Right kidney (tissue), 9 donors: Measurements from ENCODE around the gene COMMD3.
"Not testable (repeated sequence)": the region's sequence is repeated elsewhere in the genome, so short reads cannot be mapped to it uniquely, and the experiment has no call there.

Experiments used
- DNase-seq: peaks from one replicate; pipeline ENCODE4 v3.0.0-alpha.2; 2016
- long read RNA-seq, 8 donors: transcript quantifications; one replicate each; lab custom pipeline, GENCODE V29; 2026

COMMD3 gene
- long read RNA-seq, donor 1, transcript COMMD3-206 (4 exons, 1,344 nt): minor isoform, 8 of 88 reads
- long read RNA-seq, donor 1, transcript COMMD3-205 (5 exons, 1,407 nt): minor isoform, 5 of 88 reads
- long read RNA-seq, donor 1, transcript COMMD3-201 (8 exons, 1,342 nt): major isoform, 60 of 88 reads
- long read RNA-seq, donor 1, partial matches to known transcripts: 5 of 88 reads
- long read RNA-seq, donor 1, other reads (novel, unspliced or antisense): 6 of 88 reads
- long read RNA-seq, donor 2, transcript COMMD3-201 (8 exons, 1,342 nt): major isoform, 49 of 53 reads
- long read RNA-seq, donor 2, partial matches to known transcripts: 0 of 53 reads
- long read RNA-seq, donor 2, other reads (novel, unspliced or antisense): 0 of 53 reads
- long read RNA-seq, donor 3, transcript COMMD3-201 (8 exons, 1,342 nt): major isoform, 21 of 28 reads
- long read RNA-seq, donor 3, partial matches to known transcripts: 0 of 28 reads
- long read RNA-seq, donor 3, other reads (novel, unspliced or antisense): 0 of 28 reads
- long read RNA-seq, donor 4, transcript COMMD3-201 (8 exons, 1,342 nt): major isoform, 29 of 37 reads
- long read RNA-seq, donor 4, partial matches to known transcripts: 0 of 37 reads
- long read RNA-seq, donor 4, other reads (novel, unspliced or antisense): 0 of 37 reads
- long read RNA-seq, donor 5, transcript COMMD3-201 (8 exons, 1,342 nt): major isoform, 42 of 50 reads
- long read RNA-seq, donor 5, partial matches to known transcripts: 0 of 50 reads
- long read RNA-seq, donor 5, other reads (novel, unspliced or antisense): 0 of 50 reads
- long read RNA-seq, donor 6, transcript COMMD3-201 (8 exons, 1,342 nt): major isoform, 39 of 44 reads
- long read RNA-seq, donor 6, partial matches to known transcripts: 0 of 44 reads
- long read RNA-seq, donor 6, other reads (novel, unspliced or antisense): 0 of 44 reads
- long read RNA-seq, donor 7, transcript COMMD3-201 (8 exons, 1,342 nt): major isoform, 45 of 56 reads
- long read RNA-seq, donor 7, partial matches to known transcripts: 0 of 56 reads
- long read RNA-seq, donor 7, other reads (novel, unspliced or antisense): 5 of 56 reads
- long read RNA-seq, donor 8, transcript COMMD3-201 (8 exons, 1,342 nt): major isoform, 36 of 41 reads
- long read RNA-seq, donor 8, partial matches to known transcripts: 0 of 41 reads
- long read RNA-seq, donor 8, other reads (novel, unspliced or antisense): 0 of 41 reads

DNA sequence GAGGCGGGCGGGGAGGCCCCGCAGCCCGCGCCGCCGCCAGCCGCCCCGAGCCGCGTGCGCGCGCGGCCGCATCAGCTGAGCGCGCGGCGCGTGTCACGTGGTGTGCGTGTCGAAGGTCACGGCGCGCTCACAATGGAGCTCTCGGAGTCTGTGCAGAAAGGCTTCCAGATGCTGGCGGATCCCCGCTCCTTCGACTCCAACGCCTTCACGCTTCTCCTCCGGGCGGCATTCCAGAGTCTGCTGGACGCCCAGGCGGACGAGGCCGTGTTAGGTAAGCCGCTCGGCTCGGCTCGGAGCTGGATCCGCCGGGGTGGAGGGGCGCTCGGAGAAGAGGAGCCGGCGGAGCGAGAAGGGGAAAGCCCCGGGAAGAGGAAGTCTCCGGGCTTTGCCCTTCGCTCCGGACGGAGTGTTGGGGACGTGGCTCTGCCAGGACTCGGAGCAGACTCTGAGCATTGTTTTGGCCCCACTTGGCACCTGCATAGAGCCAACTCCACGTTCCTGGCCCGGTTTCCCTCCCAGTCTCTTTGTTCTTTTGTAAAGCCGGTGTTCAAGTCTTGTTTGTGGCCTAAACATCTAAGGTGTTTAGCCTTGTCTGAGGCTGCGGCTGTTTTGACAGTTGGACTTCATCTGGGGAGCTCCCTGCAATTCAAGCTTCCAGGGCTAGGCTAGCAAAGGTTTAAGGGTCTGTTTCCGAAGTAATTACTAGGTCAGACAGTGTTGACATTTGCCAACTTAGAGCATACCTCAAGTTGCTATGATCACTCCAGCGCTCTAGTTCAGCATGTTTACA lies at the start of gene COMMD3:
TSS of gene COMMD3 (plus strand) at position 103 of the 790 bp plus-strand sequence. CDS start at position 133, 30 bp downstream.
- DNase-seq: peak; percentile 99

DNA sequence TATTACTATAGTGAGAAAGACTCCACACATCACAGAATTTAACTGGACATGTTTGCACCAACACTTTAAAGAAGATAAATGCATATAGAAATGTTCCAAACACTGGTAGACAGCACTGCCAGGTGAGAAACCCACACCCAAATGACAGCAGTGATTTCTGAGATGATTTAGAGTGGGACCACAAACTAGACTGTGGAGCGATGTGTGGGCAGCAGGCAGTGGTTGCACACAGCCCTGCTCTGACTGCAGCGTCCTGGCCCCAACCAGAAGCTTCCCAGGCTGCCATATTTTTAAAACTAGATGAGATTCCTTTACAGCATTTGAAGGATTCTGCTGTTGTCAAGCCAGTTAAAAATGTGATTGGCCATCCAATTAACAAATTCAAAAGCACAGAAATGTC lies 47.7 kb upstream of the COMMD3 start:
- DNase-seq: no peak

GRCh38 chr10:22271786-22272185 lies 44.4 kb upstream of the COMMD3 start:
- no peak for DNase-seq

GRCh38 chr10:22278441-22278782 lies 37.8 kb upstream of the COMMD3 start:
- DNase-seq: no peak

DNA sequence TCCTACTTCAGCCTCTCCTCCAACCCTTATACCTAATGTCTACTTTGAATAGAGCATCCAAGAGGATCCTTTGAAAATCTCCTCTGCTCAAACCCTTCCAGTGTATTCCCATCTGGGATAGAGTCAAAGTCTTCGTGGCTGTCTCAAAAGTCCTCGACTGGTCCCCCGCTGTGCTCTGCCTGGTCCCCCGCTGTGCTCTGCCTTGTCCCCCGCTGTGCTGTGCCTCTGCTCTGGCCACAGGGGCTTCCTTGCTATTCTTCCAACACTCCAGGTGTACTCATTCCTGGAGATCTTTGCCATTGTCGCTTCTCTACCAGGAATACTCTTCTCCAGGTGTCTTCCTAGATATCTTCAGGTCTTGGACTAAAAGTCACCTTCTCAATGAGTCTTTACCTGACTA lies 36.1 kb upstream of the COMMD3 start:
- DNase-seq: no peak

DNA sequence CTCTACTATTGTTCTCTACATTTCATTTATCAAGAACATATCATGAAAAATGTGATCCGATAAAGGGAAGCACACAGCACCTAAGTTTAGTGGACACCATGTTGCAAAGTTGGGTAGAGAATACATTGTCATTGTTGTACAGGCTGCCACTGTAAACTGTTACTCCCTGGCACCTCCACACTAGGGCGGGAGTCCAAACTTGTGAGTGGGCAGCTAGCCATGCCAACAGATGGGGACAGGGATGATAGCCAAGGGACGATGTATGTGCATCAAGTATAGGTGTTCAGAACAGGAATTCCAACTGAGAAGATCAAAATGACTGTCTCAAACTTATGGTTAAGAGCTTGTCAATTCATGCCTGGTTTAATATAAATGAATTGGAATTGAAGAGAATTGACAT lies 31.1 kb upstream of the COMMD3 start:
- no peak for DNase-seq

- no peak for DNase-seq
Measured at GRCh38 chr10:22293747-22294404, 22.3 kb upstream of the COMMD3 start.

DNA sequence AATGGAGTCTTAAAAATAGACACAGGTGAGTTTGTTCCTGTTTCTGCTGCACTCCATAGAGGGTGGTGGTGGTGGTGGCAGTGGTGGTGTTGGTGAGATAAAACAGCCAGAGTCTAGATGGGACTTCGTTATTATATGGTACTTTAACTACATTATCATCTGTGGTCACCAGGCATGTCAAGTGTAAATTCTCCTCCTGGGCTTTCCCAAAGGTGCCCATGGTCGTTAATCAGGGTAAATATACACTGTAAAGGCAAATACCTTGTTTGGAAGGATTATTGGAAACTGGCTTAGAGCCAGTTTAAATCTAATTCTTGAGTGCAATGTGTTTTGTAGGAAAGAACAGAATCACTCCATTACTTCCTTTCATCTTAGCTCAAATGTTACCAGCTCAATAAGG lies 21.5 kb upstream of the COMMD3 start:
- no peak for DNase-seq

DNA sequence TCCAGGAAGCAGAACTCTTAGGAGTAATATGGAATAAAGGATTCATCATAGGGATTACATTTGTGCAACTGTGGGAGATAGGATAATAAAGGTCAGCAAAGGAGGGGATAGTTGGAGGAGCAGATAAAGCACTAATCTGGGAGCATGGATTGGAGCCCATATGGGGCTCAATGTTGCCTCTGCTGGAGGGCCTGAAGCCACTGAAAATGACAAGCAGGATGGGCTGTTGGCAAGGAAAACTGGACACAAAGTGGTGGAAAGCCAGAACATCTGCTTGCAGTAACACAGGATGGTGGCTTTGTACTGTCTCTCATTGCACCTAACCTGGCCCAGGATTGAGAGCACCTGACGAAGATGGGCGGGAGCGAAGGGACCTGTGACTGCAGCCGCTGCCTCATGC lies 15.0 kb upstream of the COMMD3 start:
- no peak for DNase-seq

DNA sequence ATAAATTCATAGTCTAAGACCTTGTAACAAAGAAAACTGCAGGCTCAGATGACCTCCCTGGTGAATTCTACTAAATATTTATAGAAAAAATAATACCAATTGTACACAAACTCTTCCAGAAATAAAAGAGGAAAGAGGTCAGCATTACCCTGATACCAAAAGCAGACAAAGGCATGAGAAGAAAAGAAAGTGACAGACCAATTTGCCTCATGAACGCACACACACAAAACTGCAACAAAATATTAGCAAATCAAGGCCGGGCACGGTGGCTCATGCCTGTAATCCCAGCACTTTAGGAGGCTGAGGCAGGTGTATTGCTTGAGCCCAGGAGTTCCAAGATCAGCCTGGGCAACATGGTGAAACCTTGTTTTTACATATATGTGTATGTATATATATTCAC lies 12.7 kb upstream of the COMMD3 start:
- DNase-seq: no peak

- no peak for DNase-seq
Measured at GRCh38 chr10:22305721-22306120, 10.5 kb upstream of the COMMD3 start.

DNA sequence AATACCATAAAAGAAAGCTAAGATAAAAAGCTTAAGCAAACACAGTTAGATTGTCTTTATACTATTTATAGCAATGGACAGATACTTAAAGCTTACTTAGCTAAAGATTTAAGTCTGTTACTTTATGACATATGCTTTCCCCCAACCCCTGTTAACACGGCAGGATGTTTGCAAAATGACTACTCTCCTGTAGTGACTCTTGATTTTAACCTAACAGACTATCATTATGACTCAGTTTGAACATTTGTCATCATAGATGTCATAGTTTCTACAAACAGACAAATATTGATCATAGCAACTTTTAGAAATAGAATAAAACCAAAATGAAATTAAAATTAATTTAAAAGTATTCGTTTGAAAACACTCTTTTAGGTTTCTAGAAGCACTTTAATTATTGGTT lies 7.8 kb upstream of the COMMD3 start:
- DNase-seq: no peak

- DNase-seq: no peak
Measured at GRCh38 chr10:22309180-22310000, 6.8 kb upstream of the COMMD3 start.

DNA sequence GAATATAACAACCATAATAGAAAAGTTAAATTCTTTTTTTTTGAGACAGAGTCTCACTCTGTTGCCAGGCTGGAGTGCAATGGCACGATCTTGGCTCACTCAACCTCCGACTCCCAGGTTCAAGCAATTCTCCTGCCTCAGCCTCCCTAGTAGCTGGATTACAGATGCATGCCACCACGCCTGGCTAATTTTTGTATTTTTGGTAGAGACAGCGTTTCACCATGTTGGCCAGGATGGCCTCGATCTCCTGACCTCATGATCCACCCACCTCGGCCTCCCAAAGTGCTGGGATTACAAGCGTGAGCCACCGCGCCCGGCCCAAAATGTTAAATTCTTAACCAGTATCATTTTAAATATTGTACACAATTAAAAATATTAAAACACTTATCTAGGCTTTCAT lies 6.2 kb upstream of the COMMD3 start:
- not testable (repeated sequence) for DNase-seq

DNA sequence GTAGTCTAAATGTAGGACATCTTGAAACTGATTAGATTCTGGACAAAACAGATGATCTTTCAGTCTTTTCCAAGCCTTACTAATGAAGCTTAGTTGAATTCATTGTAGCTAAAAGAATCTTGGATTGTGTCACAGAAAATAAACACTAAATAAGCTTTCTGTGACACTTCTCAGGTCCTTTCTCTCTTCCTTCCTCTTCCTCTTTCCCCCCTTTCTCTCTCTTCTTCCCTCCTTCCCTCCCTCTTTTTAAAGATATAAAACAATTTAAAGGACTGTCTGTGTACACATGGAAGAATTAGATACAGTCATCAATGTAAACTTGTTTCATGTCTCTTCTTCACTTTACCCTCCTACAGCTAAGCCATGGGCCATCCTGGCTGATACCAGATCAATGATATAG lies 5.3 kb upstream of the COMMD3 start:
- no peak for DNase-seq

DNA sequence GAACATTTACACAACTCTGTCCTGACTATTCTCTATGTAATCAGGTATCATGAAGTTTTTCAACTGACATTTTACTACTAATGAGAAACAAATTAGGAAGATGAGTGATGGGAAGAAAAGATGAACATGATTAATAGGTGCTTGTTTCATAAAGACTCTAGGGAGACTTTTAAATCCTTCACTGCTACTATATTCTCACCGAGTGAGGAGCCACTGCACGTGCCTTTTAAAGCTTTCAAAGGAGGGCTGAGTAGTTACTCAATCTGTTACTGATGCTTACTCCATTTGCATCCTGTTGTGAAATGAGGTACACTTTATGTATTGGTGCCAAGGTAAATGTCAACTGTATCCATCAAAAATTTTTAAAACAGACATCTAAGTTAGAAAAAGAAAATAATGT lies 1.3 kb upstream of the COMMD3 start:
- no peak for DNase-seq

- peak; percentile 90 for DNase-seq
Measured at GRCh38 chr10:22315455-22316285, 518 bp upstream of the COMMD3 start.

DNA sequence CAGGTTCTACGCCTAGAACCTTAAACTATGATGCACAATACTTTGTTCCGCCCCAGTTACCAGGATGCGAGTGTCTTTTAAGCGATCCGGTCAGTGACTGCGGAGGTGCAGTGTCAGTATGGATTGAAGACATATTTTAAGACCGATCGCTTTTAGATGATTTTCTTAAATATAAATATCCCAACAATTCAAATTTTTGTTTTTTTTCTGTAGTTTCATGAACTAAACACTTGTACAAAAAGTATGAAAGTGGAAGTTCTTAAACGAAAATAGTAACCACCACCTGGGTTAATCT lies 835 bp downstream of the COMMD3 start:
- DNase-seq: no peak

- peak; percentile 12 for DNase-seq
Measured at GRCh38 chr10:22317771-22318565, 1.8 kb downstream of the COMMD3 start.
